CD4-positive, alpha-beta T cell (primary cell): ENCODE measurements around the gene COL1A1. TPM values are rescaled to one million over a fixed set of nuclear protein-coding genes. Genes with fewer than 3 reads are reported as not detected.

Experiments used
- ATAC-seq: fragments of 200-7000 bp; cut with Tn5 transposase; one replicate; pipeline ENCODE4 v1.10.0; 2022; ENCODE audit warnings: mild to moderate bottlenecking; ENCODE audit not compliant: poor library complexity
- CTCF ChIA-PET: fragments of 350-600 bp; sonication (Branson Sonifier 250); formaldehyde crosslinking; loops from one replicate; lab custom pipeline; 2021; ENCODE audit warnings: antibody characterized with exemption, inconsistent platforms; lab: Charles Lee
- POLR2A ChIA-PET: fragments of 350-600 bp; sonication (Branson Sonifier 250); formaldehyde crosslinking; loops from one replicate; lab custom pipeline; 2021; ENCODE audit warnings: antibody characterized with exemption, inconsistent platforms; lab: Charles Lee
- DNase-seq, 14 experiments: peaks; one replicate each; pipeline ENCODE4 v3.0.0-alpha.2; 2013 to 2020; ENCODE audit warnings: mixed read lengths in 2 of 14
- H3K27ac ChIP-seq, 2 donors: one replicate each; pipeline versions ENCODE4 v1.5.1 to v1.7.0; 2013; ENCODE audit warnings: low read length in 2 of 2, low read depth in 1 of 2, mild to moderate bottlenecking in 1 of 2
- H3K27me3 ChIP-seq, 2 experiments: 1 replicate in 1 of 2; 2 replicates in 1 of 2; pipeline versions ENCODE4 v1.6.1 to v1.7.0; 2013; ENCODE audit warnings: low read length in 2 of 2, control low read depth in 1 of 2, mild to moderate bottlenecking in 1 of 2, moderate library complexity in 1 of 2; ENCODE audit not compliant: insufficient read depth in 2 of 2, control insufficient read depth in 1 of 2
- H3K36me3 ChIP-seq: one replicate; pipeline ENCODE4 v1.6.1; 2013; ENCODE audit warnings: low read length, control low read depth; ENCODE audit not compliant: insufficient read depth
- H3K4me1 ChIP-seq: one replicate; pipeline ENCODE4 v1.6.1; 2013; ENCODE audit warnings: low read length, control low read depth; ENCODE audit not compliant: insufficient read depth
- H3K4me3 ChIP-seq: one replicate; pipeline ENCODE4 v1.5.1; 2013; ENCODE audit warnings: mild to moderate bottlenecking, low read length, moderate library complexity
- H3K9me3 ChIP-seq, 2 experiments: 1 replicate in 1 of 2; 2 replicates in 1 of 2; pipeline versions ENCODE4 v1.6.1 to v1.7.0; 2013; ENCODE audit warnings: low read length in 2 of 2, mild to moderate bottlenecking in 2 of 2, control low read depth in 1 of 2, moderate library complexity in 1 of 2; ENCODE audit not compliant: control insufficient read depth in 1 of 2, insufficient read depth in 1 of 2
- H3K27ac Mint-ChIP-seq: one replicate; pipeline ENCODE4 v1.8.0; 2020; ENCODE audit warnings: mixed read lengths
- H3K27me3 Mint-ChIP-seq: one replicate; pipeline ENCODE4 v1.8.0; 2021; ENCODE audit warnings: mixed read lengths
- H3K36me3 Mint-ChIP-seq: one replicate; pipeline ENCODE4 v1.8.0; 2021; ENCODE audit warnings: low read depth, mixed read lengths
- H3K4me1 Mint-ChIP-seq: one replicate; pipeline ENCODE4 v1.8.0; 2021; ENCODE audit warnings: low read depth, mixed read lengths
- H3K4me3 Mint-ChIP-seq: one replicate; pipeline ENCODE4 v1.8.0; 2020; ENCODE audit warnings: mild to moderate bottlenecking, mixed read lengths
- H3K9me3 Mint-ChIP-seq: one replicate; pipeline ENCODE4 v1.8.0; 2020; ENCODE audit warnings: mixed read lengths
- CTCF ChIP-seq: fragments of 200-600 bp; IDR thresholded peaks from one replicate; pipeline ENCODE4 v1.8.0; 2022; ENCODE audit warnings: antibody characterized with exemption, mild to moderate bottlenecking
- intact Hi-C, 2 experiments: fragments of 100-400 bp; cut with DNase I in 1 of 2; cut with micrococcal nuclease in 1 of 2; formaldehyde crosslinking; loops; one replicate each; pipeline versions ENCODE4 v1.15.1 to v1.9.0; 2023 to 2025; cut with DNase I, micrococcal nuclease
- total RNA-seq, 174 experiments: library from RNA in 2 of 174; stranded (reverse) in 2 of 174; gene quantifications; one replicate each; pipeline ENCODE4 v1.2.3 and lab custom pipeline; 2021 to 2026

Gene COL1A1
- total RNA-seq, 2 experiments from 2014 or later = 10.0 to 11.4 TPM

- H3K27ac ChIP-seq = no peak overlapping the region
- intact Hi-C loops = no loop called here
- ChIA-PET CTCF (interaction anchor here (0.9 to 2.3 kb wide), 4 partner anchors 19 to 101 kb away, joined by 3 to 9 read pairs (median 6); no protein-coding TSS in a partner anchor), POLR2A (no interaction called here)
- Mint-ChIP-seq H3K9me3 (no peaks in the 10 kb centered on the region), H3K36me3 (no peaks in the 10 kb centered on the region), H3K27me3 (peaks cover 36% of the 10 kb centered on the region), H3K4me3 (no peak overlapping the region), H3K27ac (no peak overlapping the region), H3K4me1 (peaks cover 27% of the 10 kb centered on the region)
- H3K4me3 ChIP-seq = no peak overlapping the region
- H3K9me3 ChIP-seq = peaks cover 0 to 6% of the 10 kb centered on the region in 2 experiments
- peaks cover 23% of the 10 kb centered on the region for H3K4me1 ChIP-seq
- H3K36me3 ChIP-seq = no peaks in the 10 kb centered on the region
- H3K27me3 ChIP-seq = peaks cover 11 to 20% of the 10 kb centered on the region in 2 experiments
- no peak for DNase-seq
- ATAC-seq = no peak
- no peak for TF ChIP-seq CTCF
Observed at GRCh38 chr17:50196826-50197225, 4.6 kb downstream of the COL1A1 start.

GRCh38 chr17:50196036-50196435 lies 5.4 kb downstream of the COL1A1 start:
- Histone ChIP-seq H3K4me1 (peaks cover 18% of the 10 kb centered on the region), H3K36me3 (no peaks in the 10 kb centered on the region), H3K27ac (no peak overlapping the region), H3K27me3 (peaks cover 3 to 12% of the 10 kb centered on the region in 2 experiments), H3K9me3 (peaks cover 0 to 3% of the 10 kb centered on the region in 2 experiments), H3K4me3 (no peak overlapping the region)
- no peak overlapping the region for H3K4me3 Mint-ChIP-seq
- ChIA-PET POLR2A (no interaction called here), CTCF (interaction anchor here (1.3 kb wide), 1 partner anchor 27 kb away, joined by 7 read pairs; no protein-coding TSS in a partner anchor)
- no peak overlapping the region for H3K27ac Mint-ChIP-seq
- ATAC-seq (no peak), DNase-seq (no peak)
- no peaks in the 10 kb centered on the region for H3K36me3 Mint-ChIP-seq
- H3K4me1 Mint-ChIP-seq = peaks cover 23% of the 10 kb centered on the region
- TF ChIP-seq CTCF = no peak
- H3K27me3 Mint-ChIP-seq = peaks cover 30% of the 10 kb centered on the region
- intact Hi-C loops = no loop called here
- H3K9me3 Mint-ChIP-seq = no peaks in the 10 kb centered on the region

GRCh38 chr17:50194934-50195865 lies 6.2 kb downstream of the COL1A1 start:
- CTCF ChIA-PET = no interaction called here

More at GRCh38 chr17:50194934-50195865, 6.2 kb downstream of the COL1A1 start:
- Mint-ChIP-seq H3K27me3 (peaks cover 23% of the 10 kb centered on the region), H3K27ac (no peak overlapping the region), H3K4me3 (no peak overlapping the region), H3K36me3 (no peaks in the 10 kb centered on the region), H3K9me3 (no peaks in the 10 kb centered on the region), H3K4me1 (peaks cover 15% of the 10 kb centered on the region)
- no peaks in the 10 kb centered on the region for H3K36me3 ChIP-seq
- H3K27ac ChIP-seq = no peak overlapping the region
- no peak for TF ChIP-seq CTCF
- H3K4me1 ChIP-seq = peaks cover 10% of the 10 kb centered on the region
- peaks cover 0 to 7% of the 10 kb centered on the region in 2 experiments for H3K27me3 ChIP-seq
- POLR2A ChIA-PET = no interaction called here
- DNase-seq (no peak), ATAC-seq (no peak)
- intact Hi-C loops = no loop called here
- no peaks in the 10 kb centered on the region for H3K9me3 ChIP-seq
- no peak overlapping the region for H3K4me3 ChIP-seq
